Activated CD8-positive, alpha-beta T cell treated with anti-CD3 and anti-CD28 coated beads for 36 hours (primary cell): ENCODE data around the gene FBXO34. TPM values are rescaled to one million over a fixed set of nuclear protein-coding genes. Genes with fewer than 3 reads are reported as not detected.

Source experiments
- ATAC-seq: fragments of 200-7000 bp; cut with Tn5 transposase; one replicate; pipeline ENCODE4 v1.10.0; 2021; ENCODE audit warnings: mild to moderate bottlenecking, moderate library complexity
- CTCF ChIA-PET: fragments of 350-600 bp; sonication (Branson Sonifier 250); formaldehyde crosslinking; loops from one replicate; lab custom pipeline; 2021; ENCODE audit warnings: antibody characterized with exemption; lab: Charles Lee
- POLR2A ChIA-PET: fragments of 350-600 bp; sonication (Branson Sonifier 250); formaldehyde crosslinking; loops from one replicate; lab custom pipeline; 2021; ENCODE audit warnings: antibody characterized with exemption; lab: Charles Lee
- DNase-seq: peaks from one replicate; pipeline ENCODE4 v3.0.0-alpha.2; 2020
- H3K27ac Mint-ChIP-seq: one replicate; pipeline ENCODE4 v1.8.0; 2021; ENCODE audit warnings: mild to moderate bottlenecking, mixed read lengths
- H3K27me3 Mint-ChIP-seq: one replicate; pipeline ENCODE4 v1.8.0; 2021; ENCODE audit warnings: mixed read lengths
- H3K36me3 Mint-ChIP-seq: one replicate; pipeline ENCODE4 v1.8.0; 2021; ENCODE audit warnings: low read depth, mixed read lengths
- H3K4me1 Mint-ChIP-seq: one replicate; pipeline ENCODE4 v1.8.0; 2021; ENCODE audit warnings: low read depth, mixed read lengths
- H3K4me3 Mint-ChIP-seq: one replicate; pipeline ENCODE4 v1.8.0; 2021; ENCODE audit warnings: mild to moderate bottlenecking, moderate library complexity, mixed read lengths
- H3K9me3 Mint-ChIP-seq: one replicate; pipeline ENCODE4 v1.8.0; 2021; ENCODE audit warnings: mixed read lengths
- CTCF ChIP-seq: fragments of 200-600 bp; IDR thresholded peaks from one replicate; pipeline ENCODE4 v1.8.0; 2022; ENCODE audit warnings: antibody characterized with exemption, mild to moderate bottlenecking
- intact Hi-C: fragments of 100-400 bp; cut with micrococcal nuclease; formaldehyde crosslinking; loops from one replicate; pipeline ENCODE4 v1.10.0; 2022
- total RNA-seq, 2 experiments: library from RNA; stranded (reverse); gene quantifications; one replicate each; pipeline ENCODE4 v1.2.3, GENCODE V29; 2021

Gene FBXO34
- total RNA-seq, 2 experiments from 2014 or later, result 17.7 to 20.0 TPM

- no peaks in the 10 kb centered on the region for H3K9me3 Mint-ChIP-seq
- peaks cover 46% of the 10 kb centered on the region for H3K4me1 Mint-ChIP-seq
- ChIA-PET POLR2A (no interaction called here), CTCF (no interaction called here)
- no peak for TF ChIP-seq CTCF
- DNase-seq, result no peak
- intact Hi-C loops, result no loop called here
- no peak for ATAC-seq
- H3K36me3 Mint-ChIP-seq, result no peaks in the 10 kb centered on the region
- H3K4me3 Mint-ChIP-seq, result no peak overlapping the region
- no peaks in the 10 kb centered on the region for H3K27me3 Mint-ChIP-seq
- H3K27ac Mint-ChIP-seq, result no peak overlapping the region
These were observed 130.5 kb downstream of the FBXO34 start for GRCh38 chr14:55401751-55402150.

Other genes with a start within 250 kb of the FBXO34 start
- 10 to 100 TPM; 59.8 to 68.4 TPM for gene WDHD1, start 244.3 kb upstream of the FBXO34 start, total RNA-seq
- gene SOCS4, start 244.2 kb upstream of the FBXO34 start, total RNA-seq, result 10 to 100 TPM; 19.8 to 20.8 TPM
- gene MAPK1IP1L, start 219.8 kb upstream of the FBXO34 start, total RNA-seq, result 100 to 1,000 TPM in 1 of 2 experiments, 10 to 100 TPM in 1; 89.3 to 105 TPM
- gene LGALS3, start 142.2 kb upstream of the FBXO34 start, total RNA-seq, result 1 to 10 TPM; 4.5 to 6.0 TPM
- gene DLGAP5, start 79.8 kb upstream of the FBXO34 start, total RNA-seq, result 10 to 100 TPM; 75.4 to 84.0 TPM
- gene ATG14, start 140.4 kb downstream of the FBXO34 start, total RNA-seq, result 1 to 10 TPM; 5.1 to 5.5 TPM
- gene TBPL2, start 169.2 kb downstream of the FBXO34 start, total RNA-seq, result not detected